ENCODE data around the gene NFATC1.

The NFATC1 gene

GRCh38 chr18:79436556-79437275, 41.0 kb downstream of the NFATC1 start:
- in situ Hi-C loops (cut with MboI; ENCODE audit: low sequenced_read_pairs) = no loop called here

- in situ Hi-C loops (cut with MboI; ENCODE audit: low sequenced_read_pairs) = no loop called here
These were observed 42.6 kb downstream of the NFATC1 start for GRCh38 chr18:79438089-79438897.

GRCh38 chr18:79438898-79439627, 43.3 kb downstream of the NFATC1 start:
- in situ Hi-C loops (cut with MboI; ENCODE audit: low sequenced_read_pairs) = no loop called here

GRCh38 chr18:79439628-79440023, 43.9 kb downstream of the NFATC1 start:
- in situ Hi-C loops (cut with MboI; ENCODE audit: low sequenced_read_pairs) = loop anchor here (10.0 kb wide), 1 partner anchor 65 kb away; no protein-coding TSS in a partner anchor

- in situ Hi-C loops (cut with MboI; ENCODE audit: low sequenced_read_pairs) = loop anchor here (10.0 kb wide), 1 partner anchor 64 kb away; no protein-coding TSS in a partner anchor
These were observed 44.8 kb downstream of the NFATC1 start for GRCh38 chr18:79440316-79441110.

- in situ Hi-C loops (cut with MboI; ENCODE audit: low sequenced_read_pairs) = loop anchor here (10.0 kb wide), 1 partner anchor 63 kb away; no protein-coding TSS in a partner anchor
These were observed 45.7 kb downstream of the NFATC1 start for GRCh38 chr18:79441420-79441819.

- in situ Hi-C loops (cut with MboI; ENCODE audit: low sequenced_read_pairs) = loop anchor here (10.0 kb wide), 1 partner anchor 62 kb away; no protein-coding TSS in a partner anchor
These were observed 46.9 kb downstream of the NFATC1 start for GRCh38 chr18:79442508-79443221.

- in situ Hi-C loops (cut with MboI; ENCODE audit: low sequenced_read_pairs) = loop anchor here (10.0 kb wide), 1 partner anchor 60 kb away; no protein-coding TSS in a partner anchor
These were observed 49.5 kb downstream of the NFATC1 start for GRCh38 chr18:79445221-79445620.

- in situ Hi-C loops (cut with MboI; ENCODE audit: low sequenced_read_pairs) = loop anchor here (10.0 kb wide), 1 partner anchor 59 kb away; no protein-coding TSS in a partner anchor
These were observed 50.2 kb downstream of the NFATC1 start for GRCh38 chr18:79445696-79446561.

GRCh38 chr18:79446931-79447330, 51.2 kb downstream of the NFATC1 start:
- in situ Hi-C loops (cut with MboI; ENCODE audit: low sequenced_read_pairs) = loop anchor here (10.0 kb wide), 1 partner anchor 58 kb away; no protein-coding TSS in a partner anchor

GRCh38 chr18:79447703-79448367, 52.1 kb downstream of the NFATC1 start:
- in situ Hi-C loops (cut with MboI; ENCODE audit: low sequenced_read_pairs) = loop anchor here (10.0 kb wide), 1 partner anchor 57 kb away; no protein-coding TSS in a partner anchor

- in situ Hi-C loops (cut with MboI; ENCODE audit: low sequenced_read_pairs) = loop anchor here (10.0 kb wide), 1 partner anchor 56 kb away; no protein-coding TSS in a partner anchor
These were observed 52.9 kb downstream of the NFATC1 start for GRCh38 chr18:79448621-79449020.

- in situ Hi-C loops (cut with MboI; ENCODE audit: low sequenced_read_pairs) = loop anchor here (10.0 kb wide), 1 partner anchor 55 kb away; no protein-coding TSS in a partner anchor
These were observed 54.0 kb downstream of the NFATC1 start for GRCh38 chr18:79449551-79450288.

GRCh38 chr18:79450289-79451080, 54.8 kb downstream of the NFATC1 start:
- in situ Hi-C loops (cut with MboI; ENCODE audit: low sequenced_read_pairs) = no loop called here

- in situ Hi-C loops (cut with MboI; ENCODE audit: low sequenced_read_pairs) = no loop called here
These were observed 55.8 kb downstream of the NFATC1 start for GRCh38 chr18:79451237-79452125.
